ENCODE measurements around the gene PAK1.
A peak's percentile ranks its signal among the peaks of the same experiment; 100 is the strongest.

PAK1 gene

GRCh38 chr11:77435972-77436371 lies 37.9 kb downstream of the PAK1 start:
- DNase-seq = no peak

- DNase-seq = no peak
Measured at GRCh38 chr11:77431813-77432212, 42.1 kb downstream of the PAK1 start.

- DNase-seq = no peak
Measured at GRCh38 chr11:77428598-77428997, 45.3 kb downstream of the PAK1 start.

- no peak for DNase-seq
Measured at GRCh38 chr11:77425346-77425745, 48.5 kb downstream of the PAK1 start.

- DNase-seq = no peak
Measured at GRCh38 chr11:77424644-77425043, 49.2 kb downstream of the PAK1 start.

GRCh38 chr11:77423624-77424023 lies 50.3 kb downstream of the PAK1 start:
- DNase-seq = no peak

- no peak for DNase-seq
Measured at GRCh38 chr11:77422687-77423086, 51.2 kb downstream of the PAK1 start.

GRCh38 chr11:77421041-77421723 lies 52.7 kb downstream of the PAK1 start:
- no peak for DNase-seq

- DNase-seq = no peak
Measured at GRCh38 chr11:77418971-77419597, 54.8 kb downstream of the PAK1 start.

GRCh38 chr11:77418155-77418970 lies 55.5 kb downstream of the PAK1 start:
- no peak for DNase-seq

- DNase-seq = no peak
Measured at GRCh38 chr11:77416357-77416756, 57.5 kb downstream of the PAK1 start.

- peak; percentile 44 for DNase-seq
Measured at GRCh38 chr11:77413850-77414460, 59.9 kb downstream of the PAK1 start.

- no peak for DNase-seq
Measured at GRCh38 chr11:77412814-77413213, 61.1 kb downstream of the PAK1 start.

GRCh38 chr11:77411717-77412441 lies 62.0 kb downstream of the PAK1 start:
- peak; percentile 86 for DNase-seq

- peak; percentile 18 for DNase-seq
Measured at GRCh38 chr11:77411137-77411707, 62.7 kb downstream of the PAK1 start.

- no peak for DNase-seq
Measured at GRCh38 chr11:77410076-77410827, 63.6 kb downstream of the PAK1 start.

- DNase-seq = no peak
Measured at GRCh38 chr11:77409046-77409445, 64.8 kb downstream of the PAK1 start.

- DNase-seq = peak; percentile 84
Measured at GRCh38 chr11:77407613-77408012, 66.3 kb downstream of the PAK1 start.

GRCh38 chr11:77406396-77406795 lies 67.5 kb downstream of the PAK1 start:
- no peak for DNase-seq

GRCh38 chr11:77403211-77403610 lies 70.7 kb downstream of the PAK1 start:
- no peak for DNase-seq

GRCh38 chr11:77402218-77402556 lies 71.7 kb downstream of the PAK1 start:
- DNase-seq = no peak
